ENCODE data around the gene NDRG3. TPM values are rescaled to one million over a fixed set of nuclear protein-coding genes. Genes with fewer than 3 reads are reported as not detected.

The NDRG3 gene
- total and polyA plus RNA-seq, 2 of the 8 experiments (the other 6 are each of a cell fraction or from before 2014, with no cell fraction given): 25.7 to 32.3 TPM

DNA sequence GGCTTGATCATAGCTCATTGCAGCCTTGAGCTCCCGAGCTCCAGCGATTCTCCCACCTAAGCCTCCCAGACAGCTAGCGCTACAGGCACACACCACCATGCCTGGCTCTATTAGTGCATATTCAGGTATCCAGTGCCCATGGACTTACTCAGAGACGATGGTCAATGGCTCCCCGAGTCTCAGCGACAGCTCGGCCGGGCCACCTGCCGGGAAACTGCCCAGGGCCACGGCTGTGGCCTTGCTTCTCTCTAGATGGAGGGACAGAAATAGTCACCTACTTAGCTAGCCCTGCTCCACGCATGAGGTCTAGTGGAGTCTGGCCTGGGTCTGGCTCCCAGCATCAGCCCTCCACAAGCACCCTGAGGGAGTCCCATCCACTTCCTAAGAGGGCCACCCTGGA lies 111.5 kb downstream of the NDRG3 start:
- Histone ChIP-seq H3K18ac (ENCODE audit: extremely low read depth, low read length) (no peak overlapping the region), H2BK12ac (ENCODE audit: low read depth, low read length) (no peak overlapping the region), H4K5ac (ENCODE audit: insufficient read length, low read depth, low read length) (no peak overlapping the region), H3K4me1 (replicated peaks in 1 of 4; ENCODE audit: control insufficient read depth in 3 of 4, insufficient read depth in 4 of 4, low read length in 3 of 4) (no peaks in the 10 kb centered on the region; a peak in 2 of 7 replicates), H2BK5ac (ENCODE audit: low read depth, low read length) (no peak overlapping the region), H3K14ac (ENCODE audit: insufficient read length) (no peak overlapping the region), H2BK15ac (ENCODE audit: low read length) (no peak overlapping the region), H3K4ac (replicated peaks; ENCODE audit: insufficient read length, low read depth, low read length) (no peak overlapping the region), H3K36me3 (ENCODE audit: control insufficient read depth in 2 of 4, insufficient read depth in 4 of 4, low read length in 3 of 4) (no peaks in the 10 kb centered on the region), H4K8ac (ENCODE audit: extremely low read depth, insufficient read depth, low read length) (no peak overlapping the region), H3K23me2 (ENCODE audit: low read depth, low read length) (no peaks in the 10 kb centered on the region), H2BK20ac (ENCODE audit: low read length) (no peak overlapping the region), H4K91ac (replicated peaks; ENCODE audit: insufficient read length, low read length) (no peak overlapping the region), H3K56ac (replicated peaks; ENCODE audit: insufficient read length, low read depth, low read length) (no peak overlapping the region), H3K9ac (replicated peaks in 1 of 4; ENCODE audit: extremely low read depth in 1 of 4, low read depth in 3 of 4, low read length in 3 of 4) (no peak overlapping the region), H3K23ac (ENCODE audit: insufficient read length) (no peak overlapping the region), H3K79me1 (ENCODE audit: low read depth, low read length) (no peaks in the 10 kb centered on the region), H3K9me3 (ENCODE audit: insufficient read depth in 2 of 2, low read depth in 1 of 2, low read length in 1 of 2) (no peaks in the 10 kb centered on the region), H2AFZ (ENCODE audit: low read length) (no peak overlapping the region), H2BK120ac (replicated peaks; ENCODE audit: low read depth, low read length) (no peak overlapping the region), H3K4me3 (ENCODE audit: extremely low read depth in 1 of 4, insufficient read depth in 2 of 4, low read depth in 3 of 4, low read length in 4 of 4) (no peak overlapping the region), H3K4me2 (ENCODE audit: insufficient read depth in 1 of 2, low read depth in 2 of 2, low read length in 2 of 2) (no peak overlapping the region), H3K27me3 (replicated peaks in 1 of 4; ENCODE audit: control insufficient read depth in 3 of 4, extremely low read depth in 1 of 4, insufficient read depth in 3 of 4, low read length in 3 of 4) (no peaks in the 10 kb centered on the region), H2AK5ac (ENCODE audit: low read depth, low read length) (no peak overlapping the region), H4K20me1 (replicated peaks in 1 of 2; ENCODE audit: control insufficient read depth in 1 of 2, insufficient read depth in 2 of 2, low read length in 2 of 2) (no peaks in the 10 kb centered on the region), H3K79me2 (ENCODE audit: control insufficient read depth in 1 of 2, insufficient read depth in 2 of 2, low read length in 2 of 2) (no peaks in the 10 kb centered on the region), H3K27ac (ENCODE audit: low read depth, low read length) (no peak overlapping the region)
- WGBS, 2 experiments (ENCODE audit: extremely low coverage in 1 of 2, insufficient coverage in 1 of 2, insufficient read length in 1 of 2, insufficient replicate concordance in 2 of 2, low coverage in 1 of 2, low lambda C conversion rate in 2 of 2, missing lambda C conversion rate in 1 of 2): 96% methylated on average over 11 of the region's 11 CpGs; no CpG with 5 or more reads in 1 of the 2 experiments
- ChIA-PET POLR2A (ENCODE audit: partially characterized antibody) (interaction anchor here (0.7 kb wide), 1 partner anchor 43 kb away, joined by 3 read pairs; no protein-coding TSS in a partner anchor), CTCF (ENCODE audit: partially characterized antibody) (interaction anchor here (0.8 to 9.9 kb wide), 7 partner anchors 8 to 244 kb away, joined by 3 to 92 read pairs (median 19); partner anchors contain the start of gene SLA2)
- FAIRE-seq (no peak), DNase-seq (ENCODE audit: low read depth in 1 of 2, low spot score in 2 of 2) (no peak)
- TF ChIP-seq CTCF (IDR thresholded peaks at IDR 0.05; ENCODE audit: control extremely low read depth in 1 of 3, insufficient read depth in 1 of 3, low read depth in 1 of 3, low read length in 3 of 3) (no peak), FOSL1 (IDR thresholded peaks at IDR 0.05; ENCODE audit: insufficient read depth, low read depth, low read length) (no peak), SIRT6 (IDR thresholded peaks at IDR 0.05; ENCODE audit: low read length) (no peak), POLR2AphosphoS5 (IDR thresholded peaks at IDR 0.05; ENCODE audit: low read depth, low read length) (no peak), RAD21 (IDR thresholded peaks at IDR 0.05 in 1 of 2, conservative IDR thresholded peaks at IDR 0.05 in 1 of 2; ENCODE audit: low read depth in 2 of 2, low read length in 2 of 2) (no peak), EGR1 (IDR thresholded peaks at IDR 0.05; ENCODE audit: borderline replicate concordance, low read depth, low read length) (no peak), ZNF274 (IDR thresholded peaks at IDR 0.05; ENCODE audit: borderline replicate concordance, extremely low read depth, low read length) (no peak), E2F6 (IDR thresholded peaks at IDR 0.05) (no peak), JUND (IDR thresholded peaks at IDR 0.05; ENCODE audit: low read length) (no peak)

Data from H1 (cell line).